Thoracic aorta (tissue), 2 donors: Measurements from ENCODE around the gene FLACC1. TPM values are rescaled to one million over a fixed set of nuclear protein-coding genes. Genes with fewer than 3 reads are reported as not detected.

Experiments
- ATAC-seq: fragments of 150-250 bp; one replicate; pipeline ENCODE4 v1.8.0; 2017; ENCODE audit warnings: low read depth; ENCODE audit not compliant: insufficient number of reproducible peaks, low FRiP score
- DNase-seq: peaks from one replicate; pipeline ENCODE4 v3.0.0-alpha.2; 2020; ENCODE audit warnings: low spot score
- H3K27ac ChIP-seq, 2 donors: fragments of 200-600 bp; sonication (generic); 1 replicate in 1 of 2; 2 replicates in 1 of 2; pipeline ENCODE4 v1.5.1; 2016; ENCODE audit warnings: mild to moderate bottlenecking in 2 of 2, moderate library complexity in 2 of 2
- H3K27me3 ChIP-seq: fragments of 200-600 bp; sonication (generic); replicated peaks from 2 replicates; pipeline ENCODE4 v1.6.0; 2016; ENCODE audit warnings: mild to moderate bottlenecking; ENCODE audit not compliant: insufficient read depth
- H3K36me3 ChIP-seq: fragments of 200-600 bp; sonication (generic); one replicate; pipeline ENCODE4 v1.5.1; 2016
- H3K4me1 ChIP-seq, 2 donors: fragments of 200-600 bp; sonication (generic); 1 replicate in 1 of 2; 2 replicates in 1 of 2; pipeline versions ENCODE4 v1.5.1 to v1.6.0; 2016; ENCODE audit warnings: low read depth in 2 of 2, mild to moderate bottlenecking in 1 of 2; ENCODE audit not compliant: control insufficient read depth in 1 of 2
- H3K4me3 ChIP-seq: fragments of 200-600 bp; sonication (generic); 2 replicates; pipeline ENCODE4 v1.5.1; 2016; ENCODE audit warnings: mild to moderate bottlenecking
- H3K9me3 ChIP-seq: fragments of 200-600 bp; sonication (generic); 2 replicates; pipeline ENCODE4 v1.5.1; 2016
- total RNA-seq, 2 donors: library from RNA; depleted of rRNA; stranded (reverse); fragments of >200 nt; gene quantifications; one replicate each; pipeline versions ENCODE4 v1.1.0 to v1.2.3, GENCODE V29; 2016
- TF ChIP-seq, protein P1 (sequence below): fragments of 200-600 bp; sonication (generic); IDR thresholded peaks from one replicate; pipeline ENCODE4 v1.5.1; 2019; ENCODE audit warnings: antibody characterized with exemption

FLACC1 gene
- total RNA-seq, 2 donors from 2014 or later, result 4.2 to 11.1 TPM

DNA sequence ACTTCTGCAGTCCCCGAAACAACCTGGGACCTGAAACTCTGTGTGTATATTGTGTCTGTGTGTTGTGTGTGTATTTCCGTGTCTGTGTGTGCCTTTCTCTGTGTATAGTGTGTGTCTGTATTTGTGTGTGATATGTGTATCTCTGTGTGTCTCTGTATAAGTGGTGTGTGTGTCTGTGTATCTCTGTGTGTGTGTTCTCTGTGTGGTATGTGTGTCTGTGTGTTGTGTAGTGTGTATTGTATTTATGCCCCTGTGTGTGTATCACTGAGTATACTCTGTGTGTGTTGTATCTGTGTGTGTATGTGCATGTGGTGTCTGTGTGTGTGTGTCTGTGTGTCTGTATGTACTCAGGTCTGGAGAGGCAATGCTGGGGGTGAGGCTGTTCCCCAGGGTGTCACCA lies 85.2 kb downstream of the FLACC1 start:
- TF ChIP-seq, protein P1, sequence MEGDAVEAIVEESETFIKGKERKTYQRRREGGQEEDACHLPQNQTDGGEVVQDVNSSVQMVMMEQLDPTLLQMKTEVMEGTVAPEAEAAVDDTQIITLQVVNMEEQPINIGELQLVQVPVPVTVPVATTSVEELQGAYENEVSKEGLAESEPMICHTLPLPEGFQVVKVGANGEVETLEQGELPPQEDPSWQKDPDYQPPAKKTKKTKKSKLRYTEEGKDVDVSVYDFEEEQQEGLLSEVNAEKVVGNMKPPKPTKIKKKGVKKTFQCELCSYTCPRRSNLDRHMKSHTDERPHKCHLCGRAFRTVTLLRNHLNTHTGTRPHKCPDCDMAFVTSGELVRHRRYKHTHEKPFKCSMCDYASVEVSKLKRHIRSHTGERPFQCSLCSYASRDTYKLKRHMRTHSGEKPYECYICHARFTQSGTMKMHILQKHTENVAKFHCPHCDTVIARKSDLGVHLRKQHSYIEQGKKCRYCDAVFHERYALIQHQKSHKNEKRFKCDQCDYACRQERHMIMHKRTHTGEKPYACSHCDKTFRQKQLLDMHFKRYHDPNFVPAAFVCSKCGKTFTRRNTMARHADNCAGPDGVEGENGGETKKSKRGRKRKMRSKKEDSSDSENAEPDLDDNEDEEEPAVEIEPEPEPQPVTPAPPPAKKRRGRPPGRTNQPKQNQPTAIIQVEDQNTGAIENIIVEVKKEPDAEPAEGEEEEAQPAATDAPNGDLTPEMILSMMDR, result no peak

DNA sequence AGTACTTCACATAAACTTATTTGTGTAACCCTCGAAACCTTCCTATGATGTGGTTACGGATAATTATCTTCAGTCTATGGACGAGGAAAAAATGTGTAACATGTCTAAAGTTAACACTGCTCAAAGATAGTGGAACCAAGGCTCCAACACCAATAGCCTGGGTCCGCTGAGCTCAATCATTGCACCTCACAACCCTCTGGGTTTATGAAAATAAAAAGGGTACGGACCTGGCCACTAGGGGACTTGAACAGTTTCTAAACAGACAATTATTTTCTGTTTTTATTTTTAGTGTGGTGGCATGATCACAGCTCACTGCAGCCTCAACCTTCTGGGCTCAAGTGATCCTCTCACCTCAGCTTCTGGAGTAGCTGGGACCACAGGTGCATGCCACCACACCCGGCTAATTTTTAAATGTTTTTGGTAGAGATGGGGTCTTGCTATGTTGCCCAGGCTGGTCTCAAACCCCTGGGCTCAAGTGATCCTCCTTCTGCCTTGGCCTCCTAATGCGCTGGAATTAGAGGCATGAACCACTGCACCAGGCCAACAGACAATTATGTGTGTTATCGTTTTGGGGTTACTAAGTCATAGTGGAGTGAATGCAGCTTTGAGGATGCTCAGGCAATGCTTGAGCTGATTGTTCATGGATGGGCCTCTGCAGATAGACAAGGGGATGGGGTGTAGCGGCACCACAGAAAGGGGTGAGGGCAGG lies 86.7 kb downstream of the FLACC1 start:
- DNase-seq (no peak), ATAC-seq (no peak)
- Histone ChIP-seq H3K36me3 (peaks cover 3% of the 10 kb centered on the region), H3K9me3 (no peaks in the 10 kb centered on the region), H3K27me3 (no peaks in the 10 kb centered on the region), H3K4me1 (no peaks in the 10 kb centered on the region), H3K4me3 (no peak overlapping the region), H3K27ac (no peak overlapping the region)
- TF ChIP-seq, protein P1, result no peak

More for the DNA sequence above, 85.2 kb downstream of the FLACC1 start:
- no peaks in the 10 kb centered on the region for H3K4me1 ChIP-seq
- ATAC-seq (no peak), DNase-seq (no peak)
- H3K36me3 ChIP-seq, result peaks cover 3% of the 10 kb centered on the region
- H3K27ac ChIP-seq, result no peak overlapping the region
- H3K27me3 ChIP-seq, result no peaks in the 10 kb centered on the region
- no peaks in the 10 kb centered on the region for H3K9me3 ChIP-seq
- no peak overlapping the region for H3K4me3 ChIP-seq

DNA sequence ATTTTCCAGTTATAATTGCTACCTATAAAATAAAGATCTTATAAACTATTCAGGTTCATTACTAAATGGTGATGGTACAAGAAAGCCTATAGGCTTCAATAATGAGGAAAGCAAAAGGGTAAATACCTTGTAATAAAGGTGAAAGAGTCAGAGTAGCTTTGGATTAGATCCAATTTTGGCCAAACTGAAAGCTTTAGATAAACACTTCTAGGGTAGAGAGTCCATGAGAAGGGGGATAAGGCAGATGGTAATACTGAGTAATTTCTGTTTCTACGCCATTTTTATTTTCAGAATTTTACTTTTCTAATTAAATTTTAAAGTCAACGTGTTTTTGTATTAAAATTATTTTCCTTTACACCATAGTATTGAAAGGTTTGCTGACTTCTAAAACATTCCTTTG lies 87.4 kb downstream of the FLACC1 start:
- Histone ChIP-seq H3K4me3 (no peak overlapping the region), H3K27ac (no peak overlapping the region), H3K9me3 (no peaks in the 10 kb centered on the region), H3K27me3 (no peaks in the 10 kb centered on the region), H3K36me3 (peaks cover 3% of the 10 kb centered on the region), H3K4me1 (no peaks in the 10 kb centered on the region)
- ATAC-seq, result no peak
- DNase-seq, result no peak
- TF ChIP-seq, protein P1, result no peak

DNA sequence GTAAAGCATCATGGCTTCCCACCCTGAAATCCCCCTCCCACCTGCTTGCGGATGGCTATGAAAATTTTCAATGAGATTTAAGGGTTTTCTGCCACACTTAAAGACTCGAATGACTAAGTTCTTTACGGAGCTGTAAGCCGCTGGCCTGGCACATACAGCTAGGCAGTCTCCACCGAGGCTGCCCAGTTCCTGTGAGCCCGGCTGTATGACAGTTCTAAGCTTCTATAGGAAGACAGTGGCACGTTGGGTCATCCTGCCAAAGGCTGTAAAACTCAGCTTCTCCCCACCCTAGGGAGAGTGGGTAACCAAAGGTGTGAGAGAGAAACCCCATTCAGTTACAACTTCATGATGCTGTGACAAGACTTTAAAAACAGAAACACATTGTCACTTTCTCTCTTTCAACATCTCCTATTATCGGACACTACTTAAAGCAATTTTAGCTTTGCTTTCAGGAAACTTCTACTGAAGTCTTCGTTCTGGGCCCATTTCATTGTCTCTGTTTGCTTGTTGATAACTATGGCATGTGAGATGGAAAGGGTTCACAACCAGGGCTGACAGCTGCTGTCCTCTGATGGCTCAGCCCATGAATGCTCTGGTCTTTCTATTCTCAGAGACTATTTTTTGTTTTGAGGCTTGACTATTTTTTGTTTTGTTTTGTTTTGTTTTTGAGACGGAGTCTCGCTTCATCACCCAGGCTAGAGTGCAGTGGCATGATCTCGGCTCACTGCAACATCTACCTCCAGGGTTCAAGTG lies 89.7 kb downstream of the FLACC1 start:
- Histone ChIP-seq H3K4me3 (no peak overlapping the region), H3K36me3 (peaks cover 3% of the 10 kb centered on the region), H3K9me3 (no peaks in the 10 kb centered on the region), H3K4me1 (no peaks in the 10 kb centered on the region), H3K27ac (no peak overlapping the region), H3K27me3 (no peaks in the 10 kb centered on the region)
- ATAC-seq (no peak), DNase-seq (no peak)
- TF ChIP-seq, protein P1, result no peak

DNA sequence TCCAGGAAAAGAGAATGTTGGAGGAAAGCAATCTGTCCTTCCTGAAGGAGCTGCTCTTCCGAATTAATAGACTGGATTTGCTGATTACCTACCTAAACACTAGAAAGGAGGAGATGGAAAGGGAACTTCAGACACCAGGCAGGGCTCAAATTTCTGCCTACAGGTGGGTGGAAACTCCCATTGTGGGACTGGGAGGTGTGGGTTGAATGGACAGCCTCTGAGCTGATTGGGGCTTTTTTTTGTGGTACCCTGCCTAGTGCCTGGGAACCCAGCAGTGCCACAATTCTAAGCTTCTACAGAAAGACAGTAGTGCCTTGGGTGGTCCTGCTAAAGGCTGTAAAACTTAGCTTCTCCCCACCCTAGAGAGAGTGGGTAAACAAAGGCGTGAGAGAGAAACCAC lies 90.5 kb downstream of the FLACC1 start:
- Histone ChIP-seq H3K9me3 (no peaks in the 10 kb centered on the region), H3K4me3 (no peak overlapping the region), H3K4me1 (peaks cover 0 to 2% of the 10 kb centered on the region in 2 donors), H3K36me3 (peaks cover 3% of the 10 kb centered on the region), H3K27me3 (no peaks in the 10 kb centered on the region), H3K27ac (no peak overlapping the region)
- TF ChIP-seq, protein P1, result no peak
- ATAC-seq (no peak), DNase-seq (no peak)
